IMR-90 (cell line): ENCODE results near the gene ATXN1. TPM values are rescaled to one million over a fixed set of nuclear protein-coding genes. Genes with fewer than 3 reads are reported as not detected.
A peak's percentile ranks its signal among the peaks of the same experiment; 100 is the strongest.

Experiments
- ATAC-seq: fragments of 200-7000 bp; cut with Tn5 transposase; 2 replicates; pipeline ENCODE4 v1.9.1; 2020; ENCODE audit warnings: low read depth, mild to moderate bottlenecking, moderate library complexity
- BruUV-seq: library from RNA; stranded (reverse); fragments of 400-500 nt; replicated peaks from 2 replicates; lab custom pipeline; 2021; lab: Mats Ljungman, UMichigan
- CTCF ChIA-PET: fragments of 300-600 bp; formaldehyde crosslinking; extraction: SDS; loops from one replicate; lab custom pipeline; 2021; ENCODE audit warnings: antibody characterized with exemption; lab: Yijun Ruan, JAX
- POLR2A ChIA-PET: fragments of 300-600 bp; sonication (Branson Sonifier 250); formaldehyde crosslinking; loops from one replicate; lab custom pipeline; 2022; ENCODE audit warnings: antibody characterized with exemption; ENCODE audit not compliant: unreplicated experiment; lab: Charles Lee
- DNase-seq: peaks from one replicate; pipeline ENCODE4 v3.0.0; 2013
- H2AFZ ChIP-seq: replicated peaks from 2 replicates; pipeline ENCODE3; 2013; ENCODE audit warnings: low read length, mild to moderate bottlenecking; ENCODE audit not compliant: poor library complexity
- H2AK5ac ChIP-seq: 2 replicates; pipeline ENCODE4 v1.6.1; 2013; ENCODE audit warnings: low read depth, low read length, inconsistent platforms
- H2AK9ac ChIP-seq: replicated peaks from 2 replicates; pipeline ENCODE3; 2013; ENCODE audit warnings: mild to moderate bottlenecking, low read depth, low read length, moderate library complexity; ENCODE audit not compliant: poor library complexity
- H2BK120ac ChIP-seq: 2 replicates; pipeline ENCODE4 v1.6.1; 2013; ENCODE audit warnings: low read depth, low read length, inconsistent platforms
- H2BK15ac ChIP-seq: 3 replicates; pipeline ENCODE4 v1.6.1; 2013; ENCODE audit warnings: low read depth, low read length, inconsistent platforms
- H2BK20ac ChIP-seq: 2 replicates; pipeline ENCODE4 v1.6.1; 2013; ENCODE audit warnings: low read depth, mild to moderate bottlenecking, inconsistent platforms, low read length, moderate library complexity
- H2BK5ac ChIP-seq: 2 replicates; pipeline ENCODE4 v1.6.1; 2013; ENCODE audit warnings: mild to moderate bottlenecking, low read depth, low read length, inconsistent platforms; ENCODE audit not compliant: poor library complexity, severe bottlenecking
- H3K14ac ChIP-seq: replicated peaks from 2 replicates; pipeline ENCODE4 v1.6.1; 2013; ENCODE audit warnings: low read depth, low read length, inconsistent platforms
- H3K18ac ChIP-seq: 2 replicates; pipeline ENCODE4 v1.6.1; 2013; ENCODE audit warnings: low read depth, low read length, control low read depth
- H3K23ac ChIP-seq: 2 replicates; pipeline ENCODE4 v1.6.1; 2013; ENCODE audit warnings: low read depth, low read length, inconsistent platforms
- H3K27ac ChIP-seq: 2 replicates; pipeline ENCODE4 v1.5.1; 2013; ENCODE audit warnings: mild to moderate bottlenecking, control low read depth, low read length; ENCODE audit not compliant: insufficient read depth
- H3K27me3 ChIP-seq: 2 replicates; pipeline ENCODE4 v1.6.1; 2013; ENCODE audit warnings: low read length; ENCODE audit not compliant: control insufficient read depth, insufficient read depth
- H3K36me3 ChIP-seq: 2 replicates; pipeline ENCODE4 v1.6.1; 2013; ENCODE audit warnings: low read length, mixed read lengths; ENCODE audit not compliant: control insufficient read depth, insufficient read depth
- H3K4ac ChIP-seq: 2 replicates; pipeline ENCODE4 v1.6.1; 2013; ENCODE audit warnings: low read depth, low read length, inconsistent platforms
- H3K4me1 ChIP-seq: 2 replicates; pipeline ENCODE4 v1.6.1; 2013; ENCODE audit warnings: low read length, mixed read lengths; ENCODE audit not compliant: control insufficient read depth, insufficient read depth
- H3K4me2 ChIP-seq: 2 replicates; pipeline ENCODE4 v1.6.1; 2013; ENCODE audit warnings: low read depth, mild to moderate bottlenecking, control low read depth, low read length, moderate library complexity
- H3K4me3 ChIP-seq: 2 replicates; pipeline ENCODE4 v1.5.1; 2013; ENCODE audit warnings: low read depth, mild to moderate bottlenecking, control low read depth, low read length, moderate library complexity; ENCODE audit not compliant: insufficient read depth
- H3K56ac ChIP-seq: 2 replicates; pipeline ENCODE4 v1.6.1; 2013; ENCODE audit warnings: low read length, inconsistent platforms; ENCODE audit not compliant: insufficient read depth; ENCODE audit errors: extremely low read depth
- H3K79me1 ChIP-seq, 2 experiments: 2 replicates each; pipeline ENCODE4 v1.6.1; 2013; ENCODE audit warnings: low read length in 2 of 2, inconsistent platforms in 1 of 2, low read depth in 1 of 2
- H3K9ac ChIP-seq: 2 replicates; pipeline ENCODE4 v1.6.1; 2013; ENCODE audit warnings: low read depth, low read length, control low read depth
- H3K9me1 ChIP-seq: 2 replicates; pipeline ENCODE4 v1.6.1; 2013; ENCODE audit warnings: low read length, inconsistent platforms; ENCODE audit not compliant: insufficient read depth
- H3K9me3 ChIP-seq: 2 replicates; pipeline ENCODE4 v1.6.1; 2013; ENCODE audit warnings: low read length; ENCODE audit not compliant: control insufficient read depth, insufficient read depth
- H4K20me1 ChIP-seq: 2 replicates; pipeline ENCODE4 v1.6.1; 2013; ENCODE audit warnings: low read length, inconsistent platforms; ENCODE audit not compliant: insufficient read depth
- H4K5ac ChIP-seq: 2 replicates; pipeline ENCODE4 v1.6.1; 2013; ENCODE audit warnings: mild to moderate bottlenecking, low read depth, low read length, control low read depth
- H4K8ac ChIP-seq, 2 experiments: 2 replicates each; pipeline ENCODE4 v1.6.1; 2013; ENCODE audit warnings: low read depth in 2 of 2, low read length in 2 of 2, control low read depth in 1 of 2, inconsistent platforms in 1 of 2
- H4K91ac ChIP-seq: 2 replicates; pipeline ENCODE4 v1.6.1; 2013; ENCODE audit warnings: low read depth, low read length, inconsistent platforms; ENCODE audit not compliant: insufficient read depth
- BHLHE40 ChIP-seq: fragments of 150-350 bp; IDR thresholded peaks from 2 replicates; pipeline ENCODE4 v1.6.1; 2016; ENCODE audit warnings: mild to moderate bottlenecking, low read depth, low read length
- CHD1 ChIP-seq: IDR thresholded peaks from 2 replicates; pipeline ENCODE4 v1.6.1; 2012; ENCODE audit warnings: low read depth, low read length, improper control_type of control experiment
- ELK1 ChIP-seq: fragments of 150-350 bp; IDR thresholded peaks from 2 replicates; pipeline ENCODE4 v1.6.1; 2016; ENCODE audit warnings: low read depth, mild to moderate bottlenecking, low read length, moderate library complexity, borderline replicate concordance
- FOS ChIP-seq: fragments of 150-350 bp; IDR thresholded peaks from 2 replicates; pipeline ENCODE4 v1.6.1; 2016; ENCODE audit warnings: low read depth, low read length
- MAFK ChIP-seq: IDR thresholded peaks from 2 replicates; pipeline ENCODE4 v1.6.1; 2012; ENCODE audit warnings: low read depth, low read length, improper control_type of control experiment
- MAZ ChIP-seq: IDR thresholded peaks from 2 replicates; pipeline ENCODE4 v1.6.1; 2012; ENCODE audit warnings: low read depth, mild to moderate bottlenecking, low read length, improper control_type of control experiment, moderate library complexity, borderline replicate concordance
- MXI1 ChIP-seq: IDR thresholded peaks from 2 replicates; pipeline ENCODE4 v1.6.1; 2012; ENCODE audit warnings: low read depth, mild to moderate bottlenecking, low read length, moderate library complexity, borderline replicate concordance
- RAD21 ChIP-seq: IDR thresholded peaks from 2 replicates; pipeline ENCODE4 v1.6.1; 2012; ENCODE audit warnings: low read length, improper control_type of control experiment
- RCOR1 ChIP-seq: IDR thresholded peaks from 2 replicates; pipeline ENCODE4 v1.6.1; 2012; ENCODE audit warnings: mild to moderate bottlenecking, low read length, improper control_type of control experiment; ENCODE audit not compliant: insufficient replicate concordance
- RFX5 ChIP-seq: IDR thresholded peaks from 2 replicates; pipeline ENCODE4 v1.8.0; 2012; ENCODE audit warnings: low read depth, mild to moderate bottlenecking, low read length, moderate library complexity
- SMC3 ChIP-seq: fragments of 150-350 bp; IDR thresholded peaks from 2 replicates; pipeline ENCODE4 v1.6.1; 2016; ENCODE audit warnings: low read depth, mild to moderate bottlenecking, antibody characterized with exemption, low read length, moderate library complexity
- WGBS, 2 experiments: methylation state at CpG; one replicate each; pipeline versions ENCODE4 v1.1.5 to v1.1.7; 2013; ENCODE audit warnings: missing lambda C conversion rate in 2 of 2; ENCODE audit not compliant: insufficient read length in 1 of 2; ENCODE audit errors: extremely low coverage in 2 of 2; 5-methylcytosine and 5-hydroxymethylcytosine counted together
- dilution Hi-C: fragments of 300-500 bp; cut with HindIII; formaldehyde crosslinking; loops from one replicate; pipeline ENCODE4 v1.14.3; 2018; ENCODE audit warnings: low sequenced_read_pairs; ENCODE audit not compliant: unreplicated experiment
- in situ Hi-C: fragments of 300-500 bp; cut with MboI; formaldehyde crosslinking; loops from 3 replicates; pipeline ENCODE4 v1.14.3; 2019; ENCODE audit warnings: low sequenced_read_pairs, inconsistent platforms, mixed read lengths
- intact Hi-C: fragments of 100-400 bp; cut with micrococcal nuclease; formaldehyde crosslinking; loops from 2 replicates; pipeline ENCODE4 v1.10.0; 2022
- polyA plus RNA-seq, 3 experiments: library from polyadenylated mRNA; depleted of rRNA; stranded (reverse); fragments of >200 nt; gene quantifications; 2 replicates each; pipeline ENCODE4 v1.2.3, GENCODE V29; 2012; ENCODE audit warnings: low replicate concordance in 1 of 3
- total RNA-seq: library from RNA; depleted of rRNA; stranded (reverse); fragments of >200 nt; gene quantifications from 2 replicates; pipeline ENCODE4 v1.2.3, GENCODE V29; 2012
- TF ChIP-seq, protein P1 (sequence below): conservative IDR thresholded peaks from 2 replicates; pipeline ENCODE4 v1.5.1; 2012; ENCODE audit warnings: mild to moderate bottlenecking, low read depth, low read length, improper control_type of control experiment
- TF ChIP-seq, protein P2 (sequence below): fragments of 150-350 bp; IDR thresholded peaks from 2 replicates; pipeline ENCODE4 v1.6.1; 2017; ENCODE audit warnings: mild to moderate bottlenecking, antibody characterized with exemption, low read length, low read depth

Gene ATXN1
- total and polyA plus RNA-seq, 2 of the 4 experiments (the other 2 are of a cell fraction) = 7.3 to 11.1 TPM

DNA sequence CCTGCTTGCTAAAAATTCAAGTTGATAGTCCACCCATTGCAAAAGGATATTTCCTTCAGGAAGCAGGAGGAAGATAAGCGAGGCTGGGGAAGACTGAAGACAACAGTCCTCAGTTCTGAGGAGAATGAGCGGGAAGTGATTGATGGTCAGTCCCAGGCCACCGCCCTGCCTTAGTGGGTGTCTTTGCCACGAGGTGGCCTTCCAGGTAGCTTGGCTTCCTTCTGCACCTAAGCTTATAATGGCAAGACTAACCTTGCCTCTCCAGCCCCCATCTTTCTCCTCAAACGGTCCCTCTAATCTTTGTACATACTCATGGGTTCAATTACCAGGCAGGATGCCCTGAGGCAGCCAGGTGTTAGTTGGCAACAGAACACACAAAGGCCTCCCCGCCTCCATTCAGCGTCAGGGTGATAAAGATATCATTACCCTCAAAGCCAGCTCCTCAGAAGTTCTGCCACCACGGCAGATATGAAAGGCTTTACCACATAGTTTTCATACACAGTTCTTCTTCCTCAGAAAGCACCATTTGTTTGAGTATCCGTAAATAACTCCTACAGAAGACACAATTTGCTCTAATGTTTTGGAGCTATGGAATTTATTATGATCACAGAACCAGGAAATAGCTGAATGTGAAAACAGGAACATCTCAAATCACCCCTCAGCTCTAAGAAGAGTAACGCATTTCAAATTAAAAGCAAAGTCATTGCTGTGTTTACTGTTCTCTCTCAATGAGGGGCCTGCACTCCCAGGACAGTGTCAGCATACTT is 249.4 kb downstream of the ATXN1 start:
- Histone ChIP-seq H4K20me1 (peaks cover 6% of the 10 kb centered on the region; the same call in 1 of the 2 replicates), H3K4me2 (no peak overlapping the region), H3K36me3 (peaks cover 8% of the 10 kb centered on the region; the same call in 1 of the 2 replicates), H4K91ac (0 out of 2 replicates have a peak overlapping the region, but pooled peaks have one; percentile 1), H3K14ac (no peak overlapping the region), H3K4me3 (no peak overlapping the region), H2AFZ (no peak overlapping the region), H3K56ac (no peak overlapping the region), H4K5ac (no peak overlapping the region), H3K9ac (no peak overlapping the region), H2AK5ac (peak overlapping the region; percentile 32; the same call in 1 of the 2 replicates), H3K4me1 (peaks cover 5% of the 10 kb centered on the region; the same call in 1 of the 2 replicates), H2BK5ac (no peak overlapping the region), H2BK15ac (no peak overlapping the region), H3K4ac (peak overlapping the region; percentile 26; the same call in 1 of the 2 replicates), H3K79me1 (peaks cover 5 to 25% of the 10 kb centered on the region in 2 experiments), H2BK120ac (no peak overlapping the region), H4K8ac (no peak overlapping the region), H3K27me3 (no peaks in the 10 kb centered on the region), H2AK9ac (no peak overlapping the region), H3K27ac (no peak overlapping the region), H3K18ac (no peak overlapping the region), H3K9me1 (peaks cover 13% of the 10 kb centered on the region; the same call in 1 of the 2 replicates), H3K23ac (no peak overlapping the region), H3K9me3 (no peaks in the 10 kb centered on the region), H2BK20ac (no peak overlapping the region)
- intact Hi-C loops = loop anchor here (2.0 to 10.0 kb wide), 6 partner anchors 80 to 575 kb away; partner anchors contain the start of gene ATXN1
- no TSS peak for BruUV-seq
- ChIA-PET CTCF (interaction anchor here (0.6 to 2.8 kb wide), 12 partner anchors 12 to 503 kb away, joined by 3 to 14 read pairs (median 4); partner anchors contain the start of gene ATXN1), POLR2A (no interaction called here)
- ATAC-seq (no peak), DNase-seq (no peak)
- in situ Hi-C loops = loop anchor here (5.0 to 10.0 kb wide), 3 partner anchors 175 to 573 kb away; partner anchors contain the start of gene ATXN1
- WGBS, 2 experiments = no CpG with 5 or more reads among the region's 10 CpGs
- dilution Hi-C loops = no loop called here
- TF ChIP-seq RCOR1 (no peak), RAD21 (no peak), MAFK (no peak), RFX5 (no peak), FOS (no peak), BHLHE40 (no peak), SMC3 (no peak), ELK1 (no peak), MXI1 (no peak), MAZ (no peak), CHD1 (no peak)
- TF ChIP-seq, protein P1, sequence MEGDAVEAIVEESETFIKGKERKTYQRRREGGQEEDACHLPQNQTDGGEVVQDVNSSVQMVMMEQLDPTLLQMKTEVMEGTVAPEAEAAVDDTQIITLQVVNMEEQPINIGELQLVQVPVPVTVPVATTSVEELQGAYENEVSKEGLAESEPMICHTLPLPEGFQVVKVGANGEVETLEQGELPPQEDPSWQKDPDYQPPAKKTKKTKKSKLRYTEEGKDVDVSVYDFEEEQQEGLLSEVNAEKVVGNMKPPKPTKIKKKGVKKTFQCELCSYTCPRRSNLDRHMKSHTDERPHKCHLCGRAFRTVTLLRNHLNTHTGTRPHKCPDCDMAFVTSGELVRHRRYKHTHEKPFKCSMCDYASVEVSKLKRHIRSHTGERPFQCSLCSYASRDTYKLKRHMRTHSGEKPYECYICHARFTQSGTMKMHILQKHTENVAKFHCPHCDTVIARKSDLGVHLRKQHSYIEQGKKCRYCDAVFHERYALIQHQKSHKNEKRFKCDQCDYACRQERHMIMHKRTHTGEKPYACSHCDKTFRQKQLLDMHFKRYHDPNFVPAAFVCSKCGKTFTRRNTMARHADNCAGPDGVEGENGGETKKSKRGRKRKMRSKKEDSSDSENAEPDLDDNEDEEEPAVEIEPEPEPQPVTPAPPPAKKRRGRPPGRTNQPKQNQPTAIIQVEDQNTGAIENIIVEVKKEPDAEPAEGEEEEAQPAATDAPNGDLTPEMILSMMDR = no peak
- TF ChIP-seq, protein P2, sequence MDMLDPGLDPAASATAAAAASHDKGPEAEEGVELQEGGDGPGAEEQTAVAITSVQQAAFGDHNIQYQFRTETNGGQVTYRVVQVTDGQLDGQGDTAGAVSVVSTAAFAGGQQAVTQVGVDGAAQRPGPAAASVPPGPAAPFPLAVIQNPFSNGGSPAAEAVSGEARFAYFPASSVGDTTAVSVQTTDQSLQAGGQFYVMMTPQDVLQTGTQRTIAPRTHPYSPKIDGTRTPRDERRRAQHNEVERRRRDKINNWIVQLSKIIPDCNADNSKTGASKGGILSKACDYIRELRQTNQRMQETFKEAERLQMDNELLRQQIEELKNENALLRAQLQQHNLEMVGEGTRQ = no peak
